HL-60/S4 (cell line): ENCODE results near the gene RNASE11.
"Not testable (repeated sequence)": the region's sequence is repeated elsewhere in the genome, so short reads cannot be mapped to it uniquely, and the experiment has no call there.

Experiments used
- in situ Hi-C: fragments of 300-500 bp; cut with MboI; formaldehyde crosslinking; loops from 2 replicates; pipeline ENCODE4 v1.14.3; 2022; ENCODE audit warnings: low sequenced_read_pairs

The RNASE11 gene

DNA sequence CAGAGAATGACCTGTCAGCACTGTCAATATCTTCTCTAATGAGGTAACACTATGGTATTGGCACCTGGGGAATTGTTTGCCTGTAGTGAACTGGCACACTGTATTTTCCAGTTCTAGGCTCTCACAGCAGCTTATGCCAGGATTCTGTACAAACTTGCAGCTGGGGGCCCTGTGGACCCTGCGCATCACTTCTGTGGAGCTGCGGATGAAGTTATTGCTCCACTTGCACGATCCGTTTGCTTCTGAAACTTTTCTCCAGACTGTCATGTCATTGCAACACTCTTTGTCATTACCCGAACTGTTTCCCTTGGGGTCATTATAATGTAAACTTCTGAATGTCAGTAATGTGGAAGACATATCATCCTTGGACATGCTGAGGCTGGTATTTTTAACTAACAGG lies 3.9 kb downstream of the RNASE11 start:
- in situ Hi-C loops = no loop called here

- in situ Hi-C loops = no loop called here
Measured at GRCh38 chr14:20583142-20583541, 4.7 kb downstream of the RNASE11 start.

DNA sequence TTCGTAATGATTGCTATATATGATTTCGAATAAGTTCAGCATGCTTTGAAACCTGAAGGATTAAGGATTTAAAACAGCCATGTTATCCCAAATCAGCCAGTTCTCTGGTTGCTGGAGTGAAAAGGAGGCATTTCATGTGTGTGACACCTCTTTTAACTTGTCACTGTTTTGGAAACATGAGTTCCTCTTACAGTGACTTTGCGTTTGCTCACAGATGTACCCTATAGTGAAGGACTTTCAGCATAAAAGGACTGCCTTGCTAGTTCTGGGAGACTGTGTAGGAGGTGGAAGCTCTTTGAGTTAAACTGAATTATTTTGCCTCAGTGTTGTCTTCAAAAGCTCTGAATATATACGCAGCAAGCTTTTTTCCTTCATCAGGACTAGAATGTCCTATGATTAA lies 7.6 kb downstream of the RNASE11 start:
- in situ Hi-C loops = no loop called here

GRCh38 chr14:20578784-20579502 lies 8.9 kb downstream of the RNASE11 start:
- in situ Hi-C loops = no loop called here

DNA sequence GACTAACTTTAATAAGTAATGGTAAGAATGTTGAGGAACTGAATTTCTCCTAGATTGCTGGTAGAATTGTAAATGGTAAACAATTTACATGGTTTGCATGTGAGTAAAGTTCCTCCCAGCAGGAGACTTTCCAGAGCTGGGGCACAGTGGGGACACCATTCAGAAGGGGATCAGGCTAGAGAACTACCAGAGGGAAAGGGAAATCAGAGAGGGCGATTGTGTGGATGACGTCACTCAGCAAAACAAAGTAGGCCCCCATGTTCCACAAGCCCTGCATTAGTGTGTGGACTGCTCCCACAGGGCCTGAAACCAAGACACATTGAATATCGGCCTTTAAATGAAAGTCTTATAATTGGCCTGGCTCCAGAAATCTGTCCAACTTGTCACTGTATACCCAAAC lies 9.5 kb downstream of the RNASE11 start:
- in situ Hi-C loops = no loop called here

- in situ Hi-C loops = not testable (repeated sequence)
Measured at GRCh38 chr14:20572382-20572990, 15.3 kb downstream of the RNASE11 start.

GRCh38 chr14:20570720-20571119 lies 17.1 kb downstream of the RNASE11 start:
- in situ Hi-C loops = not testable (repeated sequence)

DNA sequence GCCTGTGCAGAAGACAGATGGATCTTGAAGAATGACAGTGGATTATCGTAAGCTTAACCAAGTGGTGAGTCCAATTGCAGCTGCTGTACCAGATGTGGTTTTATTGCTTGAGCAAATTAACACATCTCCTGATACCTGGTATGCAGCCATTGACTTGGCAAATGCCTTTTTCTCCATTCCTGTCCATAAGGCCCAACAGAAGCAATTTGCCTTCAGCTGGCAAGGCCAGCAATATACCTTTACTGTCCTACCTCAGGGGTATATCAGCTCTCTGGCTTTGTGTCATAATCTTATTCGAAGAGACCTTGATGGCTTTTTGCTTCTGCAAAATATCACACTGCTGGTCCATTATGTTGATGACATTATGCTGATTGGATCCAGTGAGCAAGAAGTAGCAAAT lies 17.9 kb downstream of the RNASE11 start:
- in situ Hi-C loops = not testable (repeated sequence)

DNA sequence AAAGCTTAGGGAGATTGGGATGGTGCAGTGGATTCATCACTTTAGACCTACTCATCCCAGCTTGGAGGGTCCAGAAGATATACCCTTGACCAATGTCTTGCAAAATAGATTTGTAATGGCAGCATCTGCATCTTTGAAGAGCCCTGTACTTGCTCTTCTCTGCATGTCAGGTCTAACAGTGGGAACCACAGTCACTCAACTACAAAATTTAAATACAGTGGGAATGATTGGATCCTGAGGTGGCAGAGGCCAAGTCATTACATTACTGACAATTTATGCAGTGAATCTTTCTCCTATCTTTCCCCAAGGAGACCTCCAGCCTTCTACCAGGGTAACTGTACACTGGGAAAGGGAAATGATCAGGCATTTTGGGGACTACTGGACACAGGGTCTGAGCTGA lies 18.7 kb downstream of the RNASE11 start:
- in situ Hi-C loops = no loop called here

DNA sequence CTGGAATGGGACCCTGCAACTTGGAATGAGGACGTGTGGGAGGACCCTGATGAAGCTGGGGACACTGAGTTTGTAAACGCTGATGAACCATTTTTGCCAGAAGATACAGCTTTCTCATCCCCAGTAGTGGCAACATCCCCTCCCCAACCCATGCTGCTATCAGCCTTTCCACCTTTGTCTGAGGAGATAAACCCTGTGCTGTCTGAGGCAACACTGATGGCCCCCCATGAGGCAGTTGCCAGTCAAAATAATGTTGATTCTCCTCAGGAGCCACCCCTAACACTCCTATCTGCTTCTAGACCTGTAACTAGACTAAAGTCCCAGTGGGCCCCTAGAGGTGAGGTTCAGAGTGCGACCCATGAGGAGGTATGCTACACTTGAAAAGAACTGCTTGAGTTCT lies 19.4 kb downstream of the RNASE11 start:
- in situ Hi-C loops = no loop called here

DNA sequence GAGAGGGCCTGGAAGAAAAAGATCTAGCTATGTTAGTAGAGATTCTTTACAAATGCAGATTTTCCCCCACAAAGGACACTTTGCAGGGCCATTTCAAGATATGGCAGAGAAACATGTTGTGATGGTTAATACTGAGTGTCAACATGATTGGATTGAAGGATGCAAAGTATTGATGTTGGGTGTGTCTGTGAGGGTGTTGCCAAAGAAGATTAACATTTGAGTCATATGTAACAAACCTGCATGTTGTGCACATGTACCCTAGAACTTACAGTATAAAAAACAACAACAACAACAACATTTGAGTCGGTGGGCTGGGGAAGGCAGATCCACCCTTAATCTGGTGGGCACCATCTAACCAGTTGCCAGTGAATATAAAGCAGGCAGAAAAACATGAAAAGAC lies 20.6 kb downstream of the RNASE11 start:
- in situ Hi-C loops = not testable (repeated sequence)

GRCh38 chr14:20564501-20564997 lies 23.3 kb downstream of the RNASE11 start:
- in situ Hi-C loops = no loop called here

GRCh38 chr14:20563971-20564370 lies 23.8 kb downstream of the RNASE11 start:
- in situ Hi-C loops = no loop called here

DNA sequence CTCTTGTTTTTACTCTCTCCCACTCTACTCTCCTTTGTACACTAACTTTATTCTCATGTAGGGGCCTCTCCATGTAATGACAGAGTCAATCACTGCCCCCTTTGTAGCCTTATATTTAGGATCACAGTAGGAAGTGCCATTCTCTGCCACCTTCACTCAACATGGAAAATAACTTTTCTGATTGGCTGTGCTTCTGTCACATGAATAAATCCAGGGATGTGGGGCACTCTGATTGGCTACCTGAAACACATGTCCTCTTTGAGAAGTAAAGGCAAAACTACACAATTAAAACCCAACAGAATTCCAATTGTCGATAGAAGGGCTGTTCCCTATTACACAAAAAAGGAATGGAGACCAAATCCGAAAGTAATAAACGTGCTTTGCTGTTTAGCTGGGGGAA lies 26.8 kb downstream of the RNASE11 start, which contains the start of gene RNASE9:
Gene RNASE9, minus strand, starts transcription at position 87 of the 400 bp plus-strand sequence.
- in situ Hi-C loops = no loop called here

DNA sequence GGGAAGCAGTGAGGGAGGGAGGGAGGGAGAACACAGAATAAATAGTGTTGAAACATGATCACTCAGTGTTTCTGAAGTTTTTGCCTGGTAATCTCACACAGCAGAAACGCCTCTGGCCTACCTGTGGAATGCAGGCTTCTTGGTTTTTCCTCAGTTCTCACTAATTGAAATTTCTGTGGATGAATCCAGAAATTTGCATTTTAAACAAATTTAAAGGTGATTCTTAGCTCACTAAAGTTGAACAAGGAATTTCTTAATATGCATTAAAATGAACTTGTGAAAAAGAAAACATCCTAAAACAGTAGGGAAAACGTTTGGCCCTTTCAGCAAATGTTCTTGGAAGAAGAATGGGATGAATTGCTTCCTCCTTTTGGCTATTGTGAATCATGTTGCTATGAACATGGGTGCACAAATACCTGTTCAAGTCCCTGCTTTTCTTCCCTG lies 28.3 kb downstream of the RNASE11 start:
- in situ Hi-C loops = no loop called here

DNA sequence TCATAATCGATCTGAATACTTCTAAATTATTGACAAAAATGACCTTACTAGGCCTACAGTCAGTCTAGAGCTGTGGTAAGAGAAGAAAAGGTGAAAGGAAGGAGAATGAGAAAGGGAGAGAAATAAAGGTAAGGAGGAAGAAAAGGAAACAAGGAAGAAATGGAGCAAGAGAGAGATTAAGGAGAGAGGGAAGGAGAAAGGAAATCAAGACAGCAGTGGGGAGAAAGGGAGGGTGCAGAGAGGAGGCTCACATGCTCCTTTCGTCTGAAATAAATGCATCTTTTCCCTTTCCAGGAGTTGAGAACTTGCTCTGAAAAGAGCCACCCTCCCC lies 30.6 kb downstream of the RNASE11 start:
- in situ Hi-C loops = no loop called here

DNA sequence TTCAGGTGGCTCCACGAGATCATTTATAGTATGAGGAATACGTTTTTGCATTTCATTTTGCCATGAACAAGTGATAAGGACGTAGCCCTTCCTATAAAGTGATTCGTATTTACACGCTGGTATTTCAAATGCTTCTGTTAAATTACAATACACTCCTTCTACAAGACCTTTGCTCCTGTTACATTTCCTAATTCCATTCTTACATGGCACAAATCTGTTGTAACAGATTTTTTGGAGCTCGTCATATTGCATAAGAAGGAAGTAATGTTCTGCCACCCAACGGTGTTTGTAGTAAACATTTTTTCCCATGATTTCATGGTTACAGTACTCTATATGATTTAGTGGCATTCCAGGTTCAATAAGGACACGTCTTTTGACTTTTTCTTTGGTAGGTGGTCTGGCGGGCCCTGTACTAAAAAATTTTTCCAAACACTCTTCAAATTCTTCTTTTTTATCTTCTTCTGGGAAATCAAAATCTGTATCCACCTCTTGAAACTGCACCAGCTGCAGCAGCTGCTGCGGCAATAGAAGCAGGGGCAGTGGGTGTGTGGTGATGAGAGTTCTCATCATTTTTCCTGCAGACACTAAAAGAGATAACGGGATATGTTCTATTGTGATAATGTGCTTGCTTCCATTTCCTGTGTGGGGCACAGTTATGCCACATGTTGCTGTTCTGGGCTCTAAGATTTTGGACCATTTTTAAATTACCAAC lies 31.1 kb downstream of the RNASE11 start:
- in situ Hi-C loops = no loop called here

DNA sequence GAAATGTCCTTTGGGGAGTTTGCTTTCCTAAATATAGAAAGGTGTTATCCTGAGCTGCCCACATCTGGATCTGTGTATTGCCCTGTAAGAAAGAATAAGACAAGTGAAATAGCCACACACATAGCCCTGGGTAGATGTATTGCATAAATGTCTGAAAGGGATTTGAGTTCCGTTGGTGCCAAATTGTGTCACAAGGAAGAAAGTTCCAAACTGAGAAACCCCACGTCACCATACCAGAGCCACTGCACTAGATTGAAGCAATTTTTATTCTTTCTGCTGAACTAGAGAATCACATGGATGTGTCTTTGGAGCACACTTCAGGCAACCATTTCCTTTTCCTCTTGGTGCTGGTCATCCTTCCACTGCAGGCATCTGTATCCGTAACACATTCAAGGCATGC lies 32.0 kb downstream of the RNASE11 start:
- in situ Hi-C loops = no loop called here

GRCh38 chr14:20553024-20553423 lies 34.8 kb downstream of the RNASE11 start:
- in situ Hi-C loops = no loop called here

DNA sequence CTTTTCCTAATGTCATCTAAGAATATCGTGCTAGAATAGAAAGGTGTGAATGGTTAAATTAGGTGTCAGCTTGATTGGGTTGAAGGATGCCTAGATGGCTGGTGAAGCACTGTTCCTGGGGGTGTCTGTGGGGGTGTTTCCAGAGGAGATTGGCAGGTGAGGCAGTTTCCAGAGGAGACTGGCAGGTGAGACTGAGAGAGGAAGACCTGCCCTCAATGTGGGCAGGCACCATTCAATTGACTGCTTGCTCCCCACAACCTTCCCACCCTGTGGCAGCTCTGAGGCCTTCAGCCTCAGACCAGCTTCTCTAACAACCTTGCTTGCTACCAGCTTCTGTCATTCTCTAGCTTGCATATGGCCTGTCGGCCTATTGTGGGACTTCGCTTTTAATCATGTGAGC lies 36.2 kb downstream of the RNASE11 start:
- in situ Hi-C loops = no loop called here

GRCh38 chr14:20550926-20551325 lies 36.9 kb downstream of the RNASE11 start:
- in situ Hi-C loops = no loop called here
